ENCODE results near the gene ALKBH3. TPM values are rescaled to one million over a fixed set of nuclear protein-coding genes. Genes with fewer than 3 reads are reported as not detected.

The ALKBH3 gene
- total RNA-seq, 2 donors from 2014 or later, result 81.7 to 84.4 TPM

- Mint-ChIP-seq H3K27me3 (ENCODE audit: low read depth) (peaks cover 44% of the 10 kb centered on the region), H3K36me3 (ENCODE audit: insufficient read depth in 2 of 2) (no peaks in the 10 kb centered on the region), H3K4me3 (no peak overlapping the region), H3K4me1 (ENCODE audit: low read depth) (no peaks in the 10 kb centered on the region), H3K9me3 (no peaks in the 10 kb centered on the region), H3K27ac (no peak overlapping the region)
- peak; percentile 20 to 36 for ATAC-seq (replicated peaks in 1 of 2)
- DNase-seq, result no peak
Measured at GRCh38 chr11:43953521-43953920, 72.9 kb downstream of the ALKBH3 start.

DNA sequence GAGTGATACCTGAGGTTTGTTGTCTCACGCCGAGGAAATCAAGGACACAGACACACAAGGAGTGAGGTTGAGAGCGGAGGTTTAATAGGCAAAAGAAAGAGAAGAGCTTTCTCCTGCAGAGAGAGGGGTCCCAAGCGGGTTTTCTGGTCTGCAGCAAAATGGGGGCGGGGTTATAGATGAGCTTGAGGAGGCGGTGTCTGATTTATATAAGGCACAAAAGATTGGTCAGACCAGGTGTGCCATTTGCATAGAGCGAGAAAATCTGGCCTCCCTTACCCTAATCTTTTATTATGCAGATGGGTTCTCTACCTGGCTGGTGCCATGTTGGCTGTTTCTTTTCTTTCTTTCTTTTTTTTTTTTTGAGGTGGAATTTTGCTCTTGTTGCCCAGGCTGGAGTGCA is 73.6 kb downstream of the ALKBH3 start:
- DNase-seq (no peak), ATAC-seq (replicated peaks in 1 of 2) (no peak)
- H3K27me3 Mint-ChIP-seq (ENCODE audit: low read depth), result peaks cover 44% of the 10 kb centered on the region
- H3K4me3 Mint-ChIP-seq, result no peak overlapping the region
- H3K9me3 Mint-ChIP-seq, result no peaks in the 10 kb centered on the region
- no peaks in the 10 kb centered on the region for H3K4me1 Mint-ChIP-seq (ENCODE audit: low read depth)
- no peaks in the 10 kb centered on the region for H3K36me3 Mint-ChIP-seq (ENCODE audit: insufficient read depth in 2 of 2)
- H3K27ac Mint-ChIP-seq, result no peak overlapping the region

DNA sequence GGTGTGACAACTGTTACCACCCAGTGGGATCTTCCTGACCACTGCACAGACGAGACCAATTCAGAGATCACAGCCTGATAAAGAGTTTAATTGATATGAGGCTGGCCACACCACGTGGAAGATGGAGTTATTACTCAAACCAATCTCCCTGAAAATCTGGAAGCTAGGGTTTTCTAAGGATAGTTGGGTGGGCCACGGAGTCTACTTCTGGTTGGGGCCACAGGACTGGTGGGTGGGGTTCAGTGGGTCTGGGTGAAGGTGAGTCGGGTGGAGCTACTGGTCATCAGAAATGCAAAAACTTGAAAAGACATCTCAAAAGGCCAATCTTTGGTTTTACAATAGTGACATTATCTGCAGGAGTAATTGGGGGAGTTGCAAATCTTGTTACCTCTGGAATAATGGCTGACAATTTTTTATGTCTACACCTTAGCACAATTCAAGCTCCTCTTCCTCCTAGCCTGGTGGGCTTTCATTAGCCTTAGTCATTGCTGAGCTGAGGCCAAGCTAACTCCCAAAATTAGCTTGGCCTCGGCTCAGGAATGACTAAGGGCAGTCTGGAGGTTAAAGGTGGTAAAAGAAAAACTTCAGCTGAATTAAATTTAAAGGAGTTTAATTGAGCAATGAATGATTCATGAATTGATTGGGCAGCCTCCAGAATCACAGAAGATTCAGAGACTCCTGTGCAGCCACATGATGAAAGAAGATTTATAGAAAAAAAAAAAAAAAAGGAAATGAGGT is 74.9 kb downstream of the ALKBH3 start:
- no peak for ATAC-seq (replicated peaks in 1 of 2)
- H3K9me3 Mint-ChIP-seq, result no peaks in the 10 kb centered on the region
- DNase-seq, result no peak
- H3K4me3 Mint-ChIP-seq, result no peak overlapping the region
- no peaks in the 10 kb centered on the region for H3K36me3 Mint-ChIP-seq (ENCODE audit: insufficient read depth in 2 of 2)
- H3K4me1 Mint-ChIP-seq (ENCODE audit: low read depth), result no peaks in the 10 kb centered on the region
- H3K27me3 Mint-ChIP-seq (ENCODE audit: low read depth), result peaks cover 39% of the 10 kb centered on the region
- H3K27ac Mint-ChIP-seq, result no peak overlapping the region

DNA sequence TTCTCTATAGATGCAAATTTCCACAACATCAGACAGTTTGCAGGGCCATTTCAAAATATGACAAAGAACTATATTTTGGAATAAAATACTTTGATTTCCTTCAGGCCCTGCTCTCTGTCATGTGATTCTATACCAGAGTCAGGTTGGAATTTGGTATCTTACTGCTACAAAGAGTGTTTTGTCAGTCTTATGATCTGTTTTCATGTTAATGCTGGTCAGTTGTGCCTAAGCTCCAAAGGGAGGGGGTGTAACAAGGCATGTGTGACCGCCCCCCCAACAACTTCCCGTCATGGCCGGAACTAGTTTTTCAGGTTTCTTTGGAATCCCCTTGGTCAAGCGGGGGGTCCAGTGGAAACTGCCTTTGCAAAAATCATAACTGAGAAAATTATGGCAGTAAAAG is 76.9 kb downstream of the ALKBH3 start:
- Mint-ChIP-seq H3K9me3 (no peaks in the 10 kb centered on the region), H3K27me3 (ENCODE audit: low read depth) (peaks cover 46% of the 10 kb centered on the region), H3K27ac (no peak overlapping the region), H3K4me3 (no peak overlapping the region), H3K36me3 (ENCODE audit: insufficient read depth in 2 of 2) (no peaks in the 10 kb centered on the region), H3K4me1 (ENCODE audit: low read depth) (no peaks in the 10 kb centered on the region)
- ATAC-seq (replicated peaks in 1 of 2) (no peak), DNase-seq (no peak)

GRCh38 chr11:43959321-43959995 is 78.8 kb downstream of the ALKBH3 start:
- peaks cover 46% of the 10 kb centered on the region for H3K27me3 Mint-ChIP-seq (ENCODE audit: low read depth)
- no peaks in the 10 kb centered on the region for H3K4me1 Mint-ChIP-seq (ENCODE audit: low read depth)
- no peak for DNase-seq
- H3K4me3 Mint-ChIP-seq, result no peak overlapping the region
- H3K27ac Mint-ChIP-seq, result no peak overlapping the region
- ATAC-seq (replicated peaks in 1 of 2), result no peak
- no peaks in the 10 kb centered on the region for H3K9me3 Mint-ChIP-seq
- H3K36me3 Mint-ChIP-seq (ENCODE audit: insufficient read depth in 2 of 2), result no peaks in the 10 kb centered on the region

DNA sequence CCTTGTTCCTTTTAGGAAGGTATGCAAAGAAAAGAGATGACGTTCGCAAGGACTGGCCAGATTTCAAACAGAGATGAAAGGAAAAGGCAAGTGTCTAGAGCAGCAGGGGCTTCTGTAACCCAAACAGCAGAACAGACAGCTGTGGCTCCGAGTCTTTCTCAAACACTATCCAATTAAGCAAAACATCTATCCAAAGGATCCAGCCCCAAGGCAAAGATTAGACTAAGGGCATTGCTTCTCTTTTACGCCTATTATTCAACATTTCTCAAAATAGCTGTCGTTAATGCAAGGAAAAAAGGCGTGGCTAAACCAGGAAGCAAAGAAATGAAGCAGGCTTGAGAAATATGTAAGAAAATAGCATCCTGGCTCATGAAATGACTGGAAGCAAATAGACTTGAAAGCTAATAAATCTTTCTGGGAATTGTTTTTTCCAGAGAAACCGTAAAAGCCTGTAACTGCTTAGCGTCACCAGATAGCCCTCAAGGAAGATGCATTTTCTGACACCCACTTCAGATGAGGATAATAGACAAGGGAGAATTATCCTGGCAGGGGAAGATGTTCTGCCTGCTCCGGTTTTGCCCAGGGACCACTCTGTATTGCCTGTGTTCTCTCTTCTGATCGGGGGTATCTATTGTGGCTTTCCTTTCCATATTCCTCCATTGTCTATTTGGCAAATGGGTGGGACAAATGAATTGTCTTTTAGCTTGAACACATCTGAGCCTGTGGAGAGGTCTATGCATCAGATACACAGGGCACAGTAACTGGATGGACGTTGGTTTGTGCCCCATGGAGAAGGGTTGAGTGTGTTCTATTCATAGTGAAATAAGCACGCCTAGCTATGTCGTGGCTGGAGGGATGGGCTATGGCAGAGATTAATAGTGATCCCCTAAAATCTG is 82.0 kb downstream of the ALKBH3 start:
- no peak overlapping the region for H3K4me3 Mint-ChIP-seq
- ATAC-seq (replicated peaks in 1 of 2), result no peak

GRCh38 chr11:43963279-43963620 is 82.6 kb downstream of the ALKBH3 start:
- ATAC-seq (replicated peaks in 1 of 2) (no peak), DNase-seq (no peak)
- H3K36me3 Mint-ChIP-seq (ENCODE audit: insufficient read depth in 2 of 2), result no peaks in the 10 kb centered on the region
- no peak overlapping the region for H3K4me3 Mint-ChIP-seq
- H3K27ac Mint-ChIP-seq, result no peak overlapping the region
- no peaks in the 10 kb centered on the region for H3K4me1 Mint-ChIP-seq (ENCODE audit: low read depth)
- H3K27me3 Mint-ChIP-seq (ENCODE audit: low read depth), result peaks cover 41% of the 10 kb centered on the region
- H3K9me3 Mint-ChIP-seq, result no peaks in the 10 kb centered on the region

More for the DNA sequence above, 82.0 kb downstream of the ALKBH3 start:
- Mint-ChIP-seq H3K36me3 (ENCODE audit: insufficient read depth in 2 of 2) (no peaks in the 10 kb centered on the region), H3K27me3 (ENCODE audit: low read depth) (peaks cover 37% of the 10 kb centered on the region), H3K4me1 (ENCODE audit: low read depth) (no peaks in the 10 kb centered on the region), H3K9me3 (no peaks in the 10 kb centered on the region), H3K27ac (no peak overlapping the region)
- DNase-seq, result no peak

GRCh38 chr11:43967661-43968060 is 87.0 kb downstream of the ALKBH3 start:
- Mint-ChIP-seq H3K27ac (no peak overlapping the region), H3K4me3 (no peak overlapping the region), H3K27me3 (ENCODE audit: low read depth) (peaks cover 37% of the 10 kb centered on the region), H3K4me1 (ENCODE audit: low read depth) (no peaks in the 10 kb centered on the region), H3K9me3 (no peaks in the 10 kb centered on the region), H3K36me3 (ENCODE audit: insufficient read depth in 2 of 2) (no peaks in the 10 kb centered on the region)
- DNase-seq, result no peak
- no peak for ATAC-seq (replicated peaks in 1 of 2)

DNA sequence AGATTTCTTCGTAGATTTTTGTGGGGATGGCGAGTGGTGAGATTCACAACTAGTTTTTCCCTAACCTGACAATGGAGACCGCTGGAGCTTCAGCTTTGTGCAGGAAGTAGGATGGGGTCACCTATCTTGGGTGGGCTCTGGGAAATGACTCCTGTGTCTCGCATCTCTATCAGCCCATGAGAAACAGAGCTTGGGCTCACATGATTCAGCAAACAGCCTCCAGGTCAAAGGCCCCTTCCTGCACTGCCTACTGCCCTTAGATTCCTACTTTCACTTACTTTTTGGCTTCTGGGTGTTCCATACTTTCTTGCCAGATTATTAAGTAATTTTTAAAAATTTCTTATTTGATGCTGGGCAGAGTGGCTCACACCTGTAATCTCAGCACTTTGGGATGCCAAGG is 88.1 kb downstream of the ALKBH3 start:
- no peaks in the 10 kb centered on the region for H3K4me1 Mint-ChIP-seq (ENCODE audit: low read depth)
- ATAC-seq (replicated peaks in 1 of 2) (no peak), DNase-seq (no peak)
- peaks cover 32% of the 10 kb centered on the region for H3K27me3 Mint-ChIP-seq (ENCODE audit: low read depth)
- no peak overlapping the region for H3K27ac Mint-ChIP-seq
- no peaks in the 10 kb centered on the region for H3K36me3 Mint-ChIP-seq (ENCODE audit: insufficient read depth in 2 of 2)
- peaks cover 0 to 4% of the 10 kb centered on the region in 2 donors for H3K9me3 Mint-ChIP-seq
- H3K4me3 Mint-ChIP-seq, result no peak overlapping the region

DNA sequence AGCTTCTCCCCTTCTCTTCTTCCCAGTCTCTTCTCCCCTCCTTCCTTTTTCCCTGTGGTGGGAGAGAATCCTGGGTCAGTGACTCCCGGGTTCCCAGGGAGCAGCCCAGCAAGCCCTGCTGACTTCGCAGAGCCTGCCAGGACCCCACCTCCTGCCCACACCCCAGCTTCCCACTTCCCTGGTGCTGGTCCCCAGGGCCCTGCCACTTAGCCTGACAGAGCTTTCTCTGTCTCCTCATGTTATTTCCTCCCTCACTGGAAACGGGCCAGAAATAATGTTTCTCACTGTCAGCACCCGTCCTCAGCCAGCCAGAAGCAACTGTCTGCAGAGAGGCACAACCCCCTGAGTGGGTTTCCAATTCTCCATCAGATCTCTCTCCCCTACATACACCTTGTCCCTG is 88.9 kb downstream of the ALKBH3 start:
- Mint-ChIP-seq H3K4me1 (ENCODE audit: low read depth) (no peaks in the 10 kb centered on the region), H3K36me3 (ENCODE audit: insufficient read depth in 2 of 2) (peaks cover 1% of the 10 kb centered on the region in 2 donors), H3K4me3 (no peak overlapping the region), H3K27ac (no peak overlapping the region), H3K9me3 (peaks cover 3 to 4% of the 10 kb centered on the region in 2 donors), H3K27me3 (ENCODE audit: low read depth) (peaks cover 33% of the 10 kb centered on the region)
- ATAC-seq (replicated peaks in 1 of 2) (no peak), DNase-seq (no peak)

Other genes starting within 250 kb of the ALKBH3 start
- 10 to 100 TPM; 46.2 to 49.0 TPM for gene HSD17B12, start 200.1 kb upstream of the ALKBH3 start, total RNA-seq
- 1 to 10 TPM; 4.7 to 8.6 TPM for gene C11orf96, start 61.8 kb downstream of the ALKBH3 start, total RNA-seq
- gene ACCSL, start 167.2 kb downstream of the ALKBH3 start, total RNA-seq, result under 1 TPM in 1 of 2 donors, not detected in 1; 0.17 TPM
- gene ACCS, start 185.4 kb downstream of the ALKBH3 start, total RNA-seq, result 10 to 100 TPM; 14.8 to 34.6 TPM
- gene EXT2, start 214.8 kb downstream of the ALKBH3 start, total RNA-seq, result 10 to 100 TPM; 26.6 to 28.8 TPM